HTR-8/SVneo (cell line): Measurements from ENCODE around the gene JMJD7.
A peak's percentile ranks its signal among the peaks of the same experiment; 100 is the strongest.

ENCODE experiments used
- DNase-seq: peaks from one replicate; pipeline ENCODE4 v3.0.0; 2011; ENCODE audit warnings: low spot score, mixed read lengths; ENCODE audit not compliant: insufficient read length
- FAIRE-seq: peaks from 2 replicates; lab custom pipeline; 2011; peaks lifted over from hg19 to GRCh38; lab: Jason Lieb, UNC

Gene JMJD7

GRCh38 chr15:41857316-41857715 is 29.4 kb downstream of the JMJD7 start:
- DNase-seq: no peak
- no peak for FAIRE-seq

- DNase-seq (no peak), FAIRE-seq (no peak)
Measured at GRCh38 chr15:41858756-41859155, 30.9 kb downstream of the JMJD7 start.

- FAIRE-seq (no peak), DNase-seq (no peak)
Measured at GRCh38 chr15:41860049-41860828, 32.3 kb downstream of the JMJD7 start.

- DNase-seq (no peak), FAIRE-seq (no peak)
Measured at GRCh38 chr15:41861736-41862356, 34.0 kb downstream of the JMJD7 start.

GRCh38 chr15:41862515-41863116 is 34.7 kb downstream of the JMJD7 start:
- DNase-seq (no peak), FAIRE-seq (no peak)

- FAIRE-seq (no peak), DNase-seq (no peak)
Measured at GRCh38 chr15:41865490-41866055, 37.7 kb downstream of the JMJD7 start.

GRCh38 chr15:41866263-41866703 is 38.4 kb downstream of the JMJD7 start:
- FAIRE-seq: no peak
- DNase-seq: no peak

- DNase-seq: no peak
Measured at GRCh38 chr15:41866872-41867579, 39.1 kb downstream of the JMJD7 start.

GRCh38 chr15:41868321-41868720 is 40.4 kb downstream of the JMJD7 start:
- FAIRE-seq (no peak), DNase-seq (no peak)

More at GRCh38 chr15:41866872-41867579, 39.1 kb downstream of the JMJD7 start:
- no peak for FAIRE-seq

- FAIRE-seq (no peak), DNase-seq (no peak)
Measured at GRCh38 chr15:41869770-41870688, 42.1 kb downstream of the JMJD7 start.

- DNase-seq: peak; percentile 28
- peak; percentile 71 for FAIRE-seq
Measured at GRCh38 chr15:41870689-41871081, 42.8 kb downstream of the JMJD7 start.

GRCh38 chr15:41871175-41871905 is 43.4 kb downstream of the JMJD7 start:
- FAIRE-seq (no peak), DNase-seq (no peak)

GRCh38 chr15:41872166-41872747 is 44.4 kb downstream of the JMJD7 start:
- DNase-seq (no peak), FAIRE-seq (no peak)

- no peak for DNase-seq
Measured at GRCh38 chr15:41873711-41874110, 45.8 kb downstream of the JMJD7 start.

GRCh38 chr15:41874736-41875135 is 46.8 kb downstream of the JMJD7 start:
- DNase-seq (no peak), FAIRE-seq (no peak)

More at GRCh38 chr15:41873711-41874110, 45.8 kb downstream of the JMJD7 start:
- no peak for FAIRE-seq

GRCh38 chr15:41876007-41876406 is 48.1 kb downstream of the JMJD7 start:
- DNase-seq (no peak), FAIRE-seq (no peak)

- DNase-seq (no peak), FAIRE-seq (no peak)
Measured at GRCh38 chr15:41876689-41877088, 48.8 kb downstream of the JMJD7 start.

- no peak for FAIRE-seq
- no peak for DNase-seq
Measured at GRCh38 chr15:41877631-41878354, 49.9 kb downstream of the JMJD7 start.
